ENCODE measurements around the gene RSPO3.

GRCh38 chr6:127148511-127148910 is 30.0 kb downstream of the RSPO3 start:
- TF ChIP-seq CTCF (IDR thresholded peaks at IDR 0.05): no peak
- TF ChIP-seq POLR2A (IDR thresholded peaks at IDR 0.05): no peak

All from thyroid gland (tissue), 4 donors.